Ascending aorta (tissue), 2 donors: Measurements from ENCODE around the gene KIF19. TPM values are rescaled to one million over a fixed set of nuclear protein-coding genes. Genes with fewer than 3 reads are reported as not detected.

ENCODE experiments used
- DNase-seq, 2 donors: peaks; one replicate each; pipeline ENCODE4 v3.0.0-alpha.2; 2019; ENCODE audit warnings: low spot score in 2 of 2
- H3K27ac ChIP-seq, 2 donors: fragments of 200-600 bp; sonication (generic); one replicate each; pipeline ENCODE4 v1.5.1; 2016 to 2017; ENCODE audit warnings: mild to moderate bottlenecking in 1 of 2
- H3K27me3 ChIP-seq: fragments of 200-600 bp; sonication (generic); one replicate; pipeline ENCODE4 v1.5.1; 2017
- H3K36me3 ChIP-seq, 2 donors: fragments of 200-600 bp; sonication (generic); one replicate each; pipeline ENCODE4 v1.5.1; 2016
- H3K4me1 ChIP-seq, 2 donors: fragments of 200-600 bp; sonication (generic); one replicate each; pipeline ENCODE4 v1.5.1; 2016 to 2017; ENCODE audit warnings: mild to moderate bottlenecking in 1 of 2
- H3K4me3 ChIP-seq, 2 donors: fragments of 200-600 bp; sonication (generic); one replicate each; pipeline ENCODE4 v1.5.1; 2016 to 2017; ENCODE audit warnings: mild to moderate bottlenecking in 1 of 2
- H3K9me3 ChIP-seq, 2 donors: fragments of 200-600 bp; sonication (generic); one replicate each; pipeline ENCODE4 v1.5.1; 2016
- intact Hi-C: fragments of 100-400 bp; cut with DNase I; formaldehyde crosslinking; loops from one replicate; pipeline ENCODE4 v1.15.1; 2023
- total RNA-seq: library from RNA; depleted of rRNA; stranded (reverse); fragments of >200 nt; gene quantifications from one replicate; pipeline ENCODE4 v1.1.0, GENCODE V29; 2016
- TF ChIP-seq, protein P1 (sequence below), 3 experiments: fragments of 200-600 bp in 2 of 3; fragments of 450-650 bp in 1 of 3; sonication (generic) in 2 of 3; IDR thresholded peaks; one replicate each; pipeline ENCODE4 v1.5.1; 2016 to 2019; ENCODE audit warnings: antibody characterized with exemption in 3 of 3, mild to moderate bottlenecking in 1 of 3, moderate library complexity in 1 of 3

Gene KIF19
- total RNA-seq, 1 donor from 2014 or later, result 11.7 TPM

- no peaks in the 10 kb centered on the region for H3K4me1 ChIP-seq
- no peak overlapping the region for H3K4me3 ChIP-seq
- TF ChIP-seq, protein P1, sequence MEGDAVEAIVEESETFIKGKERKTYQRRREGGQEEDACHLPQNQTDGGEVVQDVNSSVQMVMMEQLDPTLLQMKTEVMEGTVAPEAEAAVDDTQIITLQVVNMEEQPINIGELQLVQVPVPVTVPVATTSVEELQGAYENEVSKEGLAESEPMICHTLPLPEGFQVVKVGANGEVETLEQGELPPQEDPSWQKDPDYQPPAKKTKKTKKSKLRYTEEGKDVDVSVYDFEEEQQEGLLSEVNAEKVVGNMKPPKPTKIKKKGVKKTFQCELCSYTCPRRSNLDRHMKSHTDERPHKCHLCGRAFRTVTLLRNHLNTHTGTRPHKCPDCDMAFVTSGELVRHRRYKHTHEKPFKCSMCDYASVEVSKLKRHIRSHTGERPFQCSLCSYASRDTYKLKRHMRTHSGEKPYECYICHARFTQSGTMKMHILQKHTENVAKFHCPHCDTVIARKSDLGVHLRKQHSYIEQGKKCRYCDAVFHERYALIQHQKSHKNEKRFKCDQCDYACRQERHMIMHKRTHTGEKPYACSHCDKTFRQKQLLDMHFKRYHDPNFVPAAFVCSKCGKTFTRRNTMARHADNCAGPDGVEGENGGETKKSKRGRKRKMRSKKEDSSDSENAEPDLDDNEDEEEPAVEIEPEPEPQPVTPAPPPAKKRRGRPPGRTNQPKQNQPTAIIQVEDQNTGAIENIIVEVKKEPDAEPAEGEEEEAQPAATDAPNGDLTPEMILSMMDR (IDR thresholded peaks at IDR 0.05), result no peak
- H3K27me3 ChIP-seq, result no peaks in the 10 kb centered on the region
- no peak for DNase-seq
- no peaks in the 10 kb centered on the region for H3K9me3 ChIP-seq
- no peaks in the 10 kb centered on the region for H3K36me3 ChIP-seq
- H3K27ac ChIP-seq, result no peak overlapping the region
- intact Hi-C loops, result no loop called here
Observed at GRCh38 chr17:74372426-74372825, 46.4 kb downstream of the KIF19 start.

DNA sequence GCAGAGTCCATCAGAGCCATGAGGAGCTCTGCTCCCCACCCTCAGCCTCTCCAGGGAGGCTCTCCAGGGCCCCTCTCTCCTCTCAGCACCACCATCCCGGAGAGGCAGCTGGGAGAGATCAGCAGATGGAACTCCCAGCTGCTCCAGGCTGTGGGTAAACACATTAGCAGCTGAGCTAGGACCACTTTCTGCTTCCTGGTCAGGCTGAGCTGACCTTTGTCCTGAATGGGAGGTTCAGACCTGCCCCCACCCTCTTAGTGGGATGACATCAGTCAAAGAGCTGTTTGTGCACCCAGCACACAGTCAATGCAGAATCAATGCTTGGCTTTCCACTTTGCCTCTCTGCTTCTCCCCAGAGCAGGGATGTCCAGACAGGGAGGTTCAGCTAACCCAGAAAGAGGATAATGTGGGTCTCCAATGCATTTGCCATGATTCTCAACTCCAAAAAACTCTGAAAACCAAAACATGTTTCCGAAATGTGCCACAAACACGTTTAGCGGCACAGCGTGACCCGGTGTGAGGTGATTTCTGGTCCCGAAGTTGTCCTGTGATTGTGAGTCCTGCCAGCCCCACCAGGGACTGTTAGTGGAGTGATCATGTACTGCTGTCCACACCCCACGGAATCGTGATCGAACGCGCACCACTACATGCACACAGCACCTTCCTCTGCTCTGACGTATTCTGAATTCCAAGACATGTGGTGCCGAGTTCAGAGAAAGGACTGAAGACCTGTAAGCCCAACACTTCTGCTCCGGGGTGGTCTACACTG lies 48.0 kb downstream of the KIF19 start:
- Histone ChIP-seq H3K27me3 (no peaks in the 10 kb centered on the region), H3K4me1 (no peaks in the 10 kb centered on the region), H3K36me3 (no peaks in the 10 kb centered on the region), H3K27ac (no peak overlapping the region), H3K9me3 (no peaks in the 10 kb centered on the region), H3K4me3 (no peak overlapping the region)
- intact Hi-C loops, result no loop called here
- no peak for DNase-seq
- TF ChIP-seq, protein P1 (IDR thresholded peaks at IDR 0.05), result no peak

- TF ChIP-seq, protein P1 (IDR thresholded peaks at IDR 0.05), result no peak
- DNase-seq, result no peak
- Histone ChIP-seq H3K9me3 (no peaks in the 10 kb centered on the region), H3K27ac (no peak overlapping the region), H3K27me3 (no peaks in the 10 kb centered on the region), H3K36me3 (no peaks in the 10 kb centered on the region), H3K4me1 (peaks cover 4% of the 10 kb centered on the region in 2 donors), H3K4me3 (no peak overlapping the region)
- intact Hi-C loops, result loop anchor here (5.0 kb wide), 1 partner anchor 163 kb away; the partner anchor contains the start of gene TTYH2
Observed at GRCh38 chr17:74374858-74375257, 48.8 kb downstream of the KIF19 start.

DNA sequence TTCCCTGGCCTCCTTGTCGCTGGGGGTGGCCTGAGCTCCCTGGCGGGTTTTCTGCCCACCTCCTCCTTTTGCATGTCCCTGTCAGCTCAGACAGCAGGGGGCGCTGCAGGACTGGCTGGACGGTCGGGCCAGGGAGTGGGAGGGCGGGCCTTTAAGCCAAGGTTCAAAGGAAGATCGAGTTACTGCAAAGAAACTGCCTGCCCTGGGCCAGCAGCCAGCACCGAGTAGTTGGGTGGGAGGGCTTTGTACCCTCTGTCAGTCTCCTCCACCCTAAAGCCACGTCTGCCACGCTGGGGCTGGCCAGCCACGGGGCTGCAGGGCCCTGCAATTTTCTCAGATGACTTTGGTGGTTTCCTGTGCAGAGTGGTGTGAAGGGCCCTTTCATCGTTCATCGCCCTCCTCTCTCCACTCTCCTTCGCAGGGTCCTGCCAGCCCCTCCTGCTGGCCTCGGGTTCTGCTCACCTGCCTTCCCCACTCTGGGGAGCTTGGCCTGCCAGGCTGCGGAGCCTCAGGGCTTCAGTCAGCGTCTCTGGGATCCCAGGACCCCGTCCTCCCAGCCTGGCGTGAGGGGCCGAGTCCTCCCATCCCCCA lies 53.6 kb downstream of the KIF19 start:
- H3K27me3 ChIP-seq, result no peaks in the 10 kb centered on the region
- H3K27ac ChIP-seq, result peak overlapping the region; percentile 28 to 76
- H3K36me3 ChIP-seq, result no peaks in the 10 kb centered on the region
- intact Hi-C loops, result loop anchor here (1.0 to 5.0 kb wide), 3 partner anchors 51 to 167 kb away; partner anchors contain the start of gene TTYH2
- H3K4me1 ChIP-seq, result peaks cover 12 to 15% of the 10 kb centered on the region in 2 donors
- DNase-seq, result peak; percentile 63 to 97
- no peaks in the 10 kb centered on the region for H3K9me3 ChIP-seq
- H3K4me3 ChIP-seq, result peak overlapping the region in 1 of 2 donors; percentile 57
- TF ChIP-seq, protein P1 (IDR thresholded peaks at IDR 0.05), result peak; percentile 86 to 99 (median 97)

- TF ChIP-seq, protein P1 (IDR thresholded peaks at IDR 0.05), result peak in 1 of 3 experiments; percentile 6
- intact Hi-C loops, result no loop called here
- H3K4me3 ChIP-seq, result peak overlapping the region in 1 of 2 donors; percentile 57
Observed at GRCh38 chr17:74380086-74380958, 54.3 kb downstream of the KIF19 start.

More at GRCh38 chr17:74380086-74380958, 54.3 kb downstream of the KIF19 start:
- DNase-seq, result no peak
- no peaks in the 10 kb centered on the region for H3K27me3 ChIP-seq
- H3K36me3 ChIP-seq, result no peaks in the 10 kb centered on the region
- H3K4me1 ChIP-seq, result peaks cover 12 to 15% of the 10 kb centered on the region in 2 donors
- H3K9me3 ChIP-seq, result no peaks in the 10 kb centered on the region
- H3K27ac ChIP-seq, result peak overlapping the region; percentile 28 to 76
